GM19467 (cell line): ENCODE results near the gene TLCD4.
A peak's percentile ranks its signal among the peaks of the same experiment; 100 is the strongest.
"Not testable (repeated sequence)": the region's sequence is repeated elsewhere in the genome, so short reads cannot be mapped to it uniquely, and the experiment has no call there.

ENCODE experiments used
- ATAC-seq: cut with Tn5 transposase; IDR thresholded peaks from one replicate; pipeline ENCODE4 v1.9.1; 2021; ENCODE audit warnings: mild to moderate bottlenecking, moderate library complexity; ENCODE audit not compliant: unreplicated experiment

Gene TLCD4

GRCh38 chr1:95145493-95145892 is 28.3 kb downstream of the TLCD4 start:
- no peak for ATAC-seq

DNA sequence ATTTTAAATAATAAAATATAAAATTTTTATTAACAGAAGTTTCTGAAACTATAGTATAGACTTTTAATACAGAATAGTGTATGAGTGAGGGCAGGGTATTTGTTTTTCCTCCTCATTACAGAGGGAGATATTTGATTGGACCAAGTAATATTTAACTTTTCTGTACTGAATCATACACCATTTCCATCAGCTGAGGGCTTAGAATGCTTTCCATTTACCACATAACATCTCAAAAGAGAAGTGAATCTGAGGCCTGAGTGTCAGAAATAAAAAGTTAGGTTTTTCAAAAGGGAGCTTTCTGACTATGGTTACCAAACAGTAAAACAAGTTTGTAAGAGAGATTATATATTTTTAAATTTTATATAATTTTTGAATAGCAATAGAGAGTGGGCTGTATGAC is 29.5 kb downstream of the TLCD4 start:
- ATAC-seq = peak; percentile 51

GRCh38 chr1:95154096-95154495 is 36.9 kb downstream of the TLCD4 start:
- ATAC-seq = no peak

GRCh38 chr1:95165569-95165968 is 48.4 kb downstream of the TLCD4 start:
- not testable (repeated sequence) for ATAC-seq
